ENCODE results near the gene HELZ2. TPM values are rescaled to one million over a fixed set of nuclear protein-coding genes. Genes with fewer than 3 reads are reported as not detected.
A peak's percentile ranks its signal among the peaks of the same experiment; 100 is the strongest.

HELZ2 gene
- total RNA-seq, 4 donors from 2014 or later, result 16.3 to 33.7 (median 24.7) TPM

DNA sequence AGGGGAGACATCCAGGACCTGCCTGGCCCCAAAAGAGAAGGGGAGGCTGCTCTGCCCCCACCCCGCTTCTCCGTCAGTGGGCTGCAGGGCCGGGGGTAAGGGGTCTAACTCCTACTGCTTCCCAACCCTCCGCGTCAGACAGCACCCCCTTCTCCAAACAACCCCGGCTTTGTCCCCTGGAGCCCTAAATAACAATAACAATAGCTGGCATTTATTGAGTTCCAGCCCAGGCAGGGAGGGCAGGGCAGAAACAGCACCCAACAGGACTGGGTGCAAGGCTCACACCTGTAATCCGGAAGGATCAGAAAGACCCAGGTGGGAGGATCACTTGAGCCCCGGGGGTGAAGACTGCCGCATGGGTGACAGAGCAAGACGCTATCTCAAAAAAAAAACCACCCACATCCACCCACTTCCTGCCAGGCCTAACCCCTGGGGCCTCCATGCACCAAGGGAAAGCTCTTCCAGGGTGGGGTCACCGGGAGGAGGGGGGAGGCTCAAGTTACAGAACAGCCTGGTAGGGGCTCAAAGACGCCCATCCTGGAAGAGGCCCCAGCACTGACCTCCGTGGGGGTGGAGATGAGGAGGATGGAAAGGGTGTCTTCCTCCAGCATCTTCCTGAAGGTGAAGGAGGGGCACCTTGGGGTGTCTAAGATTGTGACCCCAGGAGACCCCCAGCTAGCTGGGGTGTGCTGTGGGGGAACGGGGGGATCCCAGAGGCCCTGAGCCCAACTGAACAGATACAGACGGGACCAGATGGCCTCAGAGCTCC lies 21.4 kb downstream of the HELZ2 start:
- DNase-seq (ENCODE audit: low spot score in 2 of 2), result no peak
- Histone ChIP-seq H3K36me3 (peaks cover 0 to 3% (median 0%) of the 10 kb centered on the region in 3 donors), H3K9me3 (no peaks in the 10 kb centered on the region), H3K27ac (peak overlapping the region in 1 of 4 donors; percentile 30), H3K27me3 (peaks cover 0 to 30% of the 10 kb centered on the region in 2 donors), H3K4me1 (peaks cover 0 to 23% (median 13%) of the 10 kb centered on the region in 4 donors), H3K4me3 (no peak overlapping the region)
- TF ChIP-seq, protein P1, sequence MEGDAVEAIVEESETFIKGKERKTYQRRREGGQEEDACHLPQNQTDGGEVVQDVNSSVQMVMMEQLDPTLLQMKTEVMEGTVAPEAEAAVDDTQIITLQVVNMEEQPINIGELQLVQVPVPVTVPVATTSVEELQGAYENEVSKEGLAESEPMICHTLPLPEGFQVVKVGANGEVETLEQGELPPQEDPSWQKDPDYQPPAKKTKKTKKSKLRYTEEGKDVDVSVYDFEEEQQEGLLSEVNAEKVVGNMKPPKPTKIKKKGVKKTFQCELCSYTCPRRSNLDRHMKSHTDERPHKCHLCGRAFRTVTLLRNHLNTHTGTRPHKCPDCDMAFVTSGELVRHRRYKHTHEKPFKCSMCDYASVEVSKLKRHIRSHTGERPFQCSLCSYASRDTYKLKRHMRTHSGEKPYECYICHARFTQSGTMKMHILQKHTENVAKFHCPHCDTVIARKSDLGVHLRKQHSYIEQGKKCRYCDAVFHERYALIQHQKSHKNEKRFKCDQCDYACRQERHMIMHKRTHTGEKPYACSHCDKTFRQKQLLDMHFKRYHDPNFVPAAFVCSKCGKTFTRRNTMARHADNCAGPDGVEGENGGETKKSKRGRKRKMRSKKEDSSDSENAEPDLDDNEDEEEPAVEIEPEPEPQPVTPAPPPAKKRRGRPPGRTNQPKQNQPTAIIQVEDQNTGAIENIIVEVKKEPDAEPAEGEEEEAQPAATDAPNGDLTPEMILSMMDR (IDR thresholded peaks at IDR 0.05), result no peak
- no peak for TF ChIP-seq EP300 (IDR thresholded peaks at IDR 0.05)
- TF ChIP-seq POLR2A (IDR thresholded peaks at IDR 0.05), result no peak
- WGBS, 2 donors, result 22 to 26% methylated on average over 15 of the region's 15 CpGs

DNA sequence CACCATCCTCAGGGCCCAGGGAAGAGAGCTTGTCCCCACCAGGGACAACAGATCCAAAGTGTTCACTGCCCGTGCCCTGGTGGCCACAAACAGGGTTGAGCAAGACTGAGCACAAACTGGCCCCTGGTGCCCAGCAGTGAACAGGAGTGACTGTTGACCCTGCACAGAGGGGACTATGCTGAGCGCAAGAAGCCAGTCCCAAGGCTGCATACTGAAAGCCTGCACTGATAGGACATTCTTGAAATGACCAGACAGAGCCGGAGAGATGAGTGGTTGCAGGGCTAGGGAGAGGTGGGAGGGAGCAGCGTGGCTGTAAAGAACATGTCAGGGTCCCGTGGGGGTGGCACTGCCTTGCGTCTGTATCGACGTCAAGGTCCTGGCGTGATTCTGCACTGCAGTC lies 23.0 kb downstream of the HELZ2 start:
- 22 to 32% methylated on average over 9 of the region's 9 CpGs for WGBS, 2 donors
- peaks cover 0 to 46% of the 10 kb centered on the region in 2 donors for H3K27me3 ChIP-seq
- no peaks in the 10 kb centered on the region for H3K36me3 ChIP-seq
- H3K9me3 ChIP-seq, result no peaks in the 10 kb centered on the region
- no peak overlapping the region for H3K4me3 ChIP-seq
- DNase-seq (ENCODE audit: low spot score in 2 of 2), result no peak
- peaks cover 0 to 23% (median 13%) of the 10 kb centered on the region in 4 donors for H3K4me1 ChIP-seq
- H3K27ac ChIP-seq, result no peak overlapping the region
- TF ChIP-seq EP300 (IDR thresholded peaks at IDR 0.05), result no peak
- TF ChIP-seq, protein P1 (IDR thresholded peaks at IDR 0.05), result no peak
- no peak for TF ChIP-seq POLR2A (IDR thresholded peaks at IDR 0.05)

DNA sequence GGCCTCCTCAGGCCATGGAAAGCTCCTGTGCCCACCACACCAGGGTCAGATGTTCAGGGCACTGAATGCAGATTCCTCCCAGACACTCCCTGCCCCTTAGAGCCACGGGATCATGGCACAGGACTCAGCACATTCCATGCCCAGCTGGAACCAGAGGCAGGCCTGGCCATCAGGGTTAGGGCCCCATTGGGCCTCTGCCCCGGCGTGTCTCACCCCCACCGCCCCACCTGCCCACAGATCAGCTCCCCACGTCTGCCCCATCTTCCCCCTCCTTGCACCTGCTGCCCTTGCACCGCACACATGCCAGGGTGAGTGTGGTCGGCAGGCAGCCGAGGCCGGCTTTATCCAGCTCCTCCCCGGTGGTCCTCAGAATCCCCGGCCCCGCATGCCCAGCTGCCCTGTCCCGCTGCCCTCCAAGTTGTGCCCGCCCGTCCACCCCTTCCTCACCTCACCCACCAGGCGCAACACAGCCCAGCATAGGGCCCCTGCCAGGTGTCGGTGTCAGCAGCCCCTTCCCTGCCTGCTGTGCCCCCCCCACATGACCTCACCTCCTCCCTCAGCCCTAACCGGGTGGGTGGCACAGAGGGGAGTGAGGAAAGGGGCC lies 24.3 kb downstream of the HELZ2 start:
- H3K9me3 ChIP-seq, result no peaks in the 10 kb centered on the region
- no peak for DNase-seq (ENCODE audit: low spot score in 2 of 2)
- no peaks in the 10 kb centered on the region for H3K36me3 ChIP-seq
- TF ChIP-seq, protein P1 (IDR thresholded peaks at IDR 0.05), result no peak
- TF ChIP-seq POLR2A (IDR thresholded peaks at IDR 0.05) (no peak), EP300 (IDR thresholded peaks at IDR 0.05) (no peak)
- no peak overlapping the region for H3K27ac ChIP-seq
- WGBS, 2 donors, result 72 to 94% methylated on average over 10 to 18 of the region's 18 CpGs
- peaks cover 0 to 28% (median 13%) of the 10 kb centered on the region in 4 donors for H3K4me1 ChIP-seq
- no peak overlapping the region for H3K4me3 ChIP-seq
- peaks cover 0 to 55% of the 10 kb centered on the region in 2 donors for H3K27me3 ChIP-seq

DNA sequence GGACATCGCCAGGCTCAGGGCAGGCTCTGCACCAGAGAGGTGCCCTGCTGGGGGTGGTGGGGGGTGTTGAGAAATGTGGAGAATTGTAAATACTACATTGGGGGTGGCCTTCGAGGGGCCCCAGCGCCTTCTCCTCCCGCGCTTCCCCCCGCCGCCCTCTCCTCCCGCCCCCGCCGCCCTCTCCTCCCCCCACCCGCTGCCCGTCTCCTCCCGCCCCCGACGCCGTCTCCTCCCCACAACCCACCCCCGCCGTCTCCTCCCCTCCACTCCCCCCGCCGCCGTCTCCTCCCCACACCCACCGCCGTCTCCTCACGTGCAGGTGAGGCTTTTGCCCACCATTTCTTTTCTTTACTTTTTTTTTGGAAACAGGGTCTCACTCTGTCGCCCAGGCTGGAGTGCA lies 25.0 kb downstream of the HELZ2 start:
- 25 to 48% methylated on average over 9 to 10 of the region's 25 CpGs for WGBS, 2 donors

More for the DNA sequence above, 25.0 kb downstream of the HELZ2 start:
- no peaks in the 10 kb centered on the region for H3K36me3 ChIP-seq
- H3K4me1 ChIP-seq, result peaks cover 0 to 24% (median 9%) of the 10 kb centered on the region in 4 donors
- H3K27ac ChIP-seq, result no peak overlapping the region
- TF ChIP-seq, protein P1 (IDR thresholded peaks at IDR 0.05), result no peak
- no peak for TF ChIP-seq POLR2A (IDR thresholded peaks at IDR 0.05)
- TF ChIP-seq EP300 (IDR thresholded peaks at IDR 0.05), result no peak
- H3K9me3 ChIP-seq, result no peaks in the 10 kb centered on the region
- H3K27me3 ChIP-seq, result peaks cover 0 to 58% of the 10 kb centered on the region in 2 donors
- DNase-seq (ENCODE audit: low spot score in 2 of 2), result no peak
- H3K4me3 ChIP-seq, result no peak overlapping the region
